BE2C (cell line): ENCODE measurements around the gene IL32.
"Not testable (repeated sequence)": the region's sequence is repeated elsewhere in the genome, so short reads cannot be mapped to it uniquely, and the experiment has no call there.

Source experiments
- DNase-seq: peaks from one replicate; pipeline ENCODE4 v3.0.0-alpha.2; 2020
- H3K27me3 ChIP-seq: fragments of 250-450 bp; sonication (Bioruptor Pico); 2 replicates; pipeline ENCODE4 v1.5.1; 2020; ENCODE audit warnings: mild to moderate bottlenecking
- H3K36me3 ChIP-seq: fragments of 250-450 bp; sonication (Bioruptor Pico); 2 replicates; pipeline ENCODE4 v1.5.1; 2020; ENCODE audit warnings: mild to moderate bottlenecking
- H3K4me1 ChIP-seq: fragments of 250-450 bp; sonication (Bioruptor Pico); 2 replicates; pipeline ENCODE4 v1.5.1; 2020
- H3K4me3 ChIP-seq: 2 replicates; pipeline ENCODE4 v1.5.1; 2011; ENCODE audit warnings: low read depth, low read length
- H3K9me3 ChIP-seq: fragments of 250-450 bp; sonication (Bioruptor Pico); 2 replicates; pipeline ENCODE4 v1.5.1; 2020
- TF ChIP-seq, protein P1 (sequence below): IDR thresholded peaks from 2 replicates; pipeline ENCODE4 v1.5.1; 2012; ENCODE audit warnings: mild to moderate bottlenecking, low read depth, low read length

The IL32 gene

GRCh38 chr16:3065742-3066439 lies 451 bp downstream of the IL32 start:
- H3K4me1 ChIP-seq, result no peaks in the 10 kb centered on the region

GRCh38 chr16:3066440-3066748 lies 954 bp downstream of the IL32 start:
- Histone ChIP-seq H3K27me3 (no peaks in the 10 kb centered on the region), H3K4me3 (no peak overlapping the region), H3K4me1 (no peaks in the 10 kb centered on the region), H3K36me3 (no peaks in the 10 kb centered on the region), H3K9me3 (no peaks in the 10 kb centered on the region; the same call in 1 of the 2 replicates)
- TF ChIP-seq, protein P1, sequence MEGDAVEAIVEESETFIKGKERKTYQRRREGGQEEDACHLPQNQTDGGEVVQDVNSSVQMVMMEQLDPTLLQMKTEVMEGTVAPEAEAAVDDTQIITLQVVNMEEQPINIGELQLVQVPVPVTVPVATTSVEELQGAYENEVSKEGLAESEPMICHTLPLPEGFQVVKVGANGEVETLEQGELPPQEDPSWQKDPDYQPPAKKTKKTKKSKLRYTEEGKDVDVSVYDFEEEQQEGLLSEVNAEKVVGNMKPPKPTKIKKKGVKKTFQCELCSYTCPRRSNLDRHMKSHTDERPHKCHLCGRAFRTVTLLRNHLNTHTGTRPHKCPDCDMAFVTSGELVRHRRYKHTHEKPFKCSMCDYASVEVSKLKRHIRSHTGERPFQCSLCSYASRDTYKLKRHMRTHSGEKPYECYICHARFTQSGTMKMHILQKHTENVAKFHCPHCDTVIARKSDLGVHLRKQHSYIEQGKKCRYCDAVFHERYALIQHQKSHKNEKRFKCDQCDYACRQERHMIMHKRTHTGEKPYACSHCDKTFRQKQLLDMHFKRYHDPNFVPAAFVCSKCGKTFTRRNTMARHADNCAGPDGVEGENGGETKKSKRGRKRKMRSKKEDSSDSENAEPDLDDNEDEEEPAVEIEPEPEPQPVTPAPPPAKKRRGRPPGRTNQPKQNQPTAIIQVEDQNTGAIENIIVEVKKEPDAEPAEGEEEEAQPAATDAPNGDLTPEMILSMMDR, result no peak
- DNase-seq, result no peak

More at GRCh38 chr16:3065742-3066439, 451 bp downstream of the IL32 start:
- no peak for DNase-seq
- Histone ChIP-seq H3K36me3 (no peaks in the 10 kb centered on the region), H3K9me3 (no peaks in the 10 kb centered on the region; the same call in 1 of the 2 replicates), H3K4me3 (no peak overlapping the region), H3K27me3 (no peaks in the 10 kb centered on the region)
- TF ChIP-seq, protein P1, result no peak

- H3K27me3 ChIP-seq, result no peaks in the 10 kb centered on the region
- DNase-seq, result no peak
- H3K9me3 ChIP-seq, result no peaks in the 10 kb centered on the region; the same call in 1 of the 2 replicates
- TF ChIP-seq, protein P1, result no peak
- no peaks in the 10 kb centered on the region for H3K36me3 ChIP-seq
- no peaks in the 10 kb centered on the region for H3K4me1 ChIP-seq
- no peak overlapping the region for H3K4me3 ChIP-seq
Measured at GRCh38 chr16:3068487-3068886, 3.0 kb downstream of the IL32 start.

DNA sequence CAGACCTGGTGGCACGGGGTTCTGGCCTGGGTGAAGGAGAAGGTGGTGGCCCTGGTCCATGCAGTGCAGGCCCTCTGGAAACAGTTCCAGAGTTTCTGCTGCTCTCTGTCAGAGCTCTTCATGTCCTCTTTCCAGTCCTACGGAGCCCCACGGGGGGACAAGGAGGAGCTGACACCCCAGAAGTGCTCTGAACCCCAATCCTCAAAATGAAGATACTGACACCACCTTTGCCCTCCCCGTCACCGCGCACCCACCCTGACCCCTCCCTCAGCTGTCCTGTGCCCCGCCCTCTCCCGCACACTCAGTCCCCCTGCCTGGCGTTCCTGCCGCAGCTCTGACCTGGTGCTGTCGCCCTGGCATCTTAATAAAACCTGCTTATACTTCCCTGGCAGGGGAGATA lies 3.7 kb downstream of the IL32 start:
- not testable (repeated sequence) for H3K4me1 ChIP-seq, H3K9me3 ChIP-seq, H3K27me3 ChIP-seq, H3K4me3 ChIP-seq, H3K36me3 ChIP-seq, DNase-seq

DNA sequence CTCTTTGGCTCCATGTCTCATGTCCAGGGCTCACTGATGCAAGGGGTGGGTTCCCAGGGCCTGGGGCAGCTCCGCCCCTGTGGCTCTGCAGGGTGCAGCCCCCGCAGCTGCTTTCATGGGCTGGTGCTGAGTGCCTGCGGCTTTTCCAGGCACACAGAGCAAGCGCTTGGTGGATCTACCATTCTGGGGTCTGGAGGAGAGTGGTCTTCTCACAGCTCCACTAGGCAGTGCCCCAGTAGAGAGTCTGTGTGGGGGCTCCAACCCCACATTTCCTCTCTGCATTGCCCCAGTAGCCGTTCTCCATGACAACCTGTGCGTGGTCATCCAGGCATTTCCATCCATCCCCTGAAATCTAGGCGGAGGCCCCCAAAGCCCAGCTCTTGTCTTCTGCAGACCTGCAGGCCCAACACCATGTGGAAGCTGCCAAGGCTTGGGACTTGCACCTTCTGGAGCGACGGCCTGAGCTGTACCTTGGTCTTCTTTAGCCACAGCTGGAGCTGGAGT lies 5.2 kb downstream of the IL32 start:
- Histone ChIP-seq H3K4me1 (no peaks in the 10 kb centered on the region), H3K36me3 (no peaks in the 10 kb centered on the region), H3K27me3 (peaks cover 3% of the 10 kb centered on the region; the same call in 1 of the 2 replicates), H3K9me3 (no peaks in the 10 kb centered on the region; the same call in 1 of the 2 replicates), H3K4me3 (no peak overlapping the region)
- no peak for DNase-seq
- TF ChIP-seq, protein P1, result no peak

DNA sequence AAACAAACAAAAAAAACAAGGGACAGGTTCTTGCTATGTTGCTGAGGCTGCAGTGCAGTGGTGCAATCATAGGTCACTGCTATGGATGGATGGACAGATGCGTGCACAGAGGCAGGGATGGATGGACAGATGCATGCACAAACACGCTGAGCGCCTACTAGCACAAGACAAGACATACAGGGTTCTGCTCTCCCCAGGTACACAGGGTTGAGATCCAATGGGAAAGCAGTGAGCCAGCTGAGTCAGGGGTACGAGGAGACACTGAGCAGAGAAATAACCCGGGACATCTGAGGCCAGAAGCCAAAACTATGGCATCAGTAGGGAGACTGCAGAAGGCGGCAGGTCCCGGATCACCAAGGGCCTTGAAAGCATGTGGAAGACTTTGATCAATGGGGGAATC lies 6.2 kb downstream of the IL32 start:
- H3K4me1 ChIP-seq, result no peaks in the 10 kb centered on the region
- no peaks in the 10 kb centered on the region; the same call in 1 of the 2 replicates for H3K9me3 ChIP-seq
- DNase-seq, result no peak
- TF ChIP-seq, protein P1, result no peak
- no peaks in the 10 kb centered on the region for H3K36me3 ChIP-seq
- no peak overlapping the region for H3K4me3 ChIP-seq
- H3K27me3 ChIP-seq, result peaks cover 11% of the 10 kb centered on the region

GRCh38 chr16:3072148-3072547 lies 6.7 kb downstream of the IL32 start:
- H3K4me3 ChIP-seq, H3K4me1 ChIP-seq, DNase-seq, H3K36me3 ChIP-seq, H3K9me3 ChIP-seq: not testable (repeated sequence)
- peaks cover 16% of the 10 kb centered on the region for H3K27me3 ChIP-seq

DNA sequence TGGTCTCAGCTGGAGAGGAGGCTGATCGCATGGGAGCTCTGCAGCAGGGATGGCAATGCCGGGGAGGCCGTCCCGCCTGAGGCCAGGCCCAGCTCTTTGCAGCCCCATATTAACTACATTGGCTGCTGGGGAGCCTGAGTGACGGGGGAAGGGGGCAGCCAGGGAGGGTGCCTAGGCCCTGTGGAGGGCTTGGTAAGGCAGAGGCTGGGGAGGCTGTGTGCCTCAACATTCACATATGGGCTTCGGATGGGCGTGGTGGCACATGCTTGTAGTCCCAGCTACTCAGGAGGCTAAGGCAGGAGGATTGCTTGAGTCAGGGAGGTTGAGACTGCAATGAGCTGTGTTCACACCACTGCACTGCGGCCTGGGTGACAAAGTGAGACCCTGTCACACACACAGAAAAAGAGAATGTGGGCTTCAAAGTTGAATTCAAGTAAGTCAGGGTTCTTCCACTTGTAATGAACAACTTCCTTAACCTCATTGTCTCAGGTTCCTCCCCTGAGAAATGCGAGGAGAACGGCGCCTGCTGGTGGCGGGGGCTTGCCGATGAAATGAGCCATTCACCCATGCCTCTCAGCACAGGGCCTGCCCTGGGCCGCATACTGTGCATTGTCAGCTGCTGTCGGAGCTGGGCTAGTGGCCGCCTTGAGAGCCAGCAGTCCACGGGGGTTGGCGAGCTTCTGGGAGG lies 7.3 kb downstream of the IL32 start:
- not testable (repeated sequence) for H3K36me3 ChIP-seq, H3K9me3 ChIP-seq, H3K4me3 ChIP-seq, H3K4me1 ChIP-seq, DNase-seq
- H3K27me3 ChIP-seq, result peaks cover 20% of the 10 kb centered on the region
